SHP77 treated with DMSO at 0.1 percent for 48 hours (cell line): ENCODE data around the gene ITGB5.

Source experiments
- DNase-seq: peaks from one replicate; lab custom pipeline; 2025; lab: John Stamatoyannopoulos, UW

The ITGB5 gene

GRCh38 chr3:124862006-124862405 is 25.2 kb downstream of the ITGB5 start:
- DNase-seq: no peak

- DNase-seq: no peak
Observed at GRCh38 chr3:124861041-124861440, 26.1 kb downstream of the ITGB5 start.

- DNase-seq: no peak
Observed at GRCh38 chr3:124860599-124860998, 26.6 kb downstream of the ITGB5 start.

- no peak for DNase-seq
Observed at GRCh38 chr3:124859025-124859424, 28.1 kb downstream of the ITGB5 start.

GRCh38 chr3:124858275-124858674 is 28.9 kb downstream of the ITGB5 start:
- no peak for DNase-seq

- DNase-seq: no peak
Observed at GRCh38 chr3:124856677-124857076, 30.5 kb downstream of the ITGB5 start.

- no peak for DNase-seq
Observed at GRCh38 chr3:124854009-124854408, 33.2 kb downstream of the ITGB5 start.

- no peak for DNase-seq
Observed at GRCh38 chr3:124853446-124853845, 33.7 kb downstream of the ITGB5 start.

GRCh38 chr3:124851905-124852304 is 35.3 kb downstream of the ITGB5 start:
- DNase-seq: no peak

GRCh38 chr3:124851136-124851535 is 36.0 kb downstream of the ITGB5 start:
- no peak for DNase-seq

GRCh38 chr3:124850633-124851032 is 36.5 kb downstream of the ITGB5 start:
- DNase-seq: no peak

- DNase-seq: no peak
Observed at GRCh38 chr3:124850212-124850611, 37.0 kb downstream of the ITGB5 start.

- DNase-seq: no peak
Observed at GRCh38 chr3:124848300-124848699, 38.9 kb downstream of the ITGB5 start.

GRCh38 chr3:124847863-124848262 is 39.3 kb downstream of the ITGB5 start:
- DNase-seq: no peak

- no peak for DNase-seq
Observed at GRCh38 chr3:124847051-124847450, 40.1 kb downstream of the ITGB5 start.

GRCh38 chr3:124846189-124846588 is 41.0 kb downstream of the ITGB5 start:
- no peak for DNase-seq

- no peak for DNase-seq
Observed at GRCh38 chr3:124845406-124845805, 41.8 kb downstream of the ITGB5 start.

- no peak for DNase-seq
Observed at GRCh38 chr3:124843506-124844177, 43.5 kb downstream of the ITGB5 start.

GRCh38 chr3:124843047-124843446 is 44.1 kb downstream of the ITGB5 start:
- DNase-seq: no peak

- DNase-seq: no peak
Observed at GRCh38 chr3:124841517-124841916, 45.6 kb downstream of the ITGB5 start.

- DNase-seq: no peak
Observed at GRCh38 chr3:124840331-124840730, 46.8 kb downstream of the ITGB5 start.

- no peak for DNase-seq
Observed at GRCh38 chr3:124839896-124840295, 47.3 kb downstream of the ITGB5 start.

- DNase-seq: no peak
Observed at GRCh38 chr3:124838963-124839362, 48.2 kb downstream of the ITGB5 start.

- no peak for DNase-seq
Observed at GRCh38 chr3:124837730-124838186, 49.4 kb downstream of the ITGB5 start.
